ENCODE measurements around the gene NDUFV2. TPM values are rescaled to one million over a fixed set of nuclear protein-coding genes. Genes with fewer than 3 reads are reported as not detected.

NDUFV2 gene
- total RNA-seq, 1 experiment from 2014 or later = 211 TPM

- Histone ChIP-seq H3K4me3 (ENCODE audit: low read depth, low read length) (no peak overlapping the region), H3K9me3 (no peaks in the 10 kb centered on the region), H3K27me3 (replicated peaks; ENCODE audit: control insufficient read depth, insufficient read depth, low read length) (no peaks in the 10 kb centered on the region), H3K4me1 (peaks cover 10% of the 10 kb centered on the region), H3K36me3 (ENCODE audit: control insufficient read depth, insufficient read depth, low read length) (peaks cover 1% of the 10 kb centered on the region; the same call in 1 of the 2 replicates)
- H3K9me3 Mint-ChIP-seq (ENCODE audit: unreplicated experiment) = no peaks in the 10 kb centered on the region
- no peak for TF ChIP-seq CTCF (IDR thresholded peaks at IDR 0.05; ENCODE audit: insufficient read depth in 1 of 2, low read depth in 1 of 2, low read length in 1 of 2, severe bottlenecking in 1 of 2, unreplicated experiment in 1 of 2)
- H3K27me3 Mint-ChIP-seq (ENCODE audit: insufficient read depth, unreplicated experiment) = no peaks in the 10 kb centered on the region
- H3K4me3 Mint-ChIP-seq (ENCODE audit: unreplicated experiment) = no peak overlapping the region
- H3K4me1 Mint-ChIP-seq (ENCODE audit: low read depth, unreplicated experiment) = peaks cover 20% of the 10 kb centered on the region
- peak; percentile 60 to 64 for DNase-seq
- peaks cover 67% of the 10 kb centered on the region for H3K36me3 Mint-ChIP-seq (ENCODE audit: insufficient read depth, unreplicated experiment)
- intact Hi-C loops (cut with micrococcal nuclease; ENCODE audit: unreplicated experiment) = loop anchor here (10.0 kb wide), 2 partner anchors 202 to 382 kb away; partner anchors contain the start of gene TWSG1
- ChIA-PET CTCF (interaction anchor here (1.0 kb wide), 1 partner anchor 23 kb away, joined by 3 read pairs; no protein-coding TSS in a partner anchor), POLR2A (no interaction called here)
- peak overlapping the region; percentile 3 for H3K27ac Mint-ChIP-seq (ENCODE audit: unreplicated experiment)
- BruUV-seq (replicated peaks) = no TSS peak
These were observed 30.7 kb downstream of the NDUFV2 start for GRCh38 chr18:9133225-9133624.

DNA sequence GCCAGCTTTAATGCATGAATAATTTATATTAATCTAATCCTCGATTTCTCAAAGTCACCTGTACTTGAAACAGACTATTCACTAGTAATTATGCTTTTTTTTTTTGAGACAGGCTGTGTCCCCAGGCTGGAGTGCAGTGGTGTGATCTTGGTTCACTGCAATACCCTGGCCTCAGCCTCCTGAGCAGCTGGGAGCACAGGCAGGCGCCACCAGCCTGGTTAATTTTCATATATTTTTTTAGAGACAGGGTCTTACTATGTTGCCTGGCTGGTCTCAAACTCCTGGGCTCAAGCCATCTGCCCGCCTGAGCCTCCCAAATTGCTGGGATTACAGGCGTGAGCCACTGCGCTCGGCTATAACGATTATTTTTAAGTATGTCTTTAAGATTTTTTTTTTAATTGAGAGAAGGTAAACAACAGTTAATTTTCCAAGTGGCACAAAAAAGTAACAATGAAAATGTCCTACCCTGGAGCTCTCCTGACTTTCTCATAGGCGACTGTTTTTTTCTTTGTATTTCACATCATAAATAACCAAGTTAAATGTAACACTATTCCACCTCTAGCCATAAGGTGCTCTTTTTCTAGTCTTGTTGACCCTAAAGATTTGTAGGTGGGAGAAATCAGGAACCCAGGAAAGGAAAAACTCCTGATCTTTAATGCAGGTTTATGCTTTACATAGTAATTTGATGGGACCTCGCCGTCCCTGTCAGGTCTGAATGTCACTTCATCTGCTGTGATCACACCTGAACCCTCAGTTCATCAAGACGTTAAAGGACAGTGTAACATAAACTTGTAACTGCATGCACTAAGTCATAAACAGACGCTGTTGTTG lies 32.8 kb downstream of the NDUFV2 start:
- no peak for TF ChIP-seq CTCF (IDR thresholded peaks at IDR 0.05; ENCODE audit: insufficient read depth in 1 of 2, low read depth in 1 of 2, low read length in 1 of 2, severe bottlenecking in 1 of 2, unreplicated experiment in 1 of 2)
- Mint-ChIP-seq H3K27me3 (ENCODE audit: insufficient read depth, unreplicated experiment) (no peaks in the 10 kb centered on the region), H3K36me3 (ENCODE audit: insufficient read depth, unreplicated experiment) (peaks cover 47% of the 10 kb centered on the region), H3K4me3 (ENCODE audit: unreplicated experiment) (peak overlapping the region; percentile 94), H3K4me1 (ENCODE audit: low read depth, unreplicated experiment) (peaks cover 23% of the 10 kb centered on the region), H3K27ac (ENCODE audit: unreplicated experiment) (peak overlapping the region; percentile 96), H3K9me3 (ENCODE audit: unreplicated experiment) (no peaks in the 10 kb centered on the region)
- ChIA-PET POLR2A (interaction anchor here (1.4 to 3.2 kb wide), 2 partner anchors 33 to 62 kb away, joined by 4 to 19 read pairs; partner anchors contain the start of gene NDUFV2), CTCF (interaction anchor here (0.5 kb wide), 1 partner anchor 472 kb away, joined by 3 read pairs; no protein-coding TSS in a partner anchor)
- H3K4me1 ChIP-seq = peaks cover 22% of the 10 kb centered on the region
- intact Hi-C loops (cut with micrococcal nuclease; ENCODE audit: unreplicated experiment) = loop anchor here (10.0 kb wide), 2 partner anchors 200 to 380 kb away; partner anchors contain the start of gene TWSG1
- H3K4me3 ChIP-seq (ENCODE audit: low read depth, low read length) = peak overlapping the region; percentile 96
- H3K27me3 ChIP-seq (replicated peaks; ENCODE audit: control insufficient read depth, insufficient read depth, low read length) = no peaks in the 10 kb centered on the region
- BruUV-seq (replicated peaks) = no TSS peak
- peaks cover 1% of the 10 kb centered on the region; the same call in 1 of the 2 replicates for H3K36me3 ChIP-seq (ENCODE audit: control insufficient read depth, insufficient read depth, low read length)
- DNase-seq = no peak
- no peaks in the 10 kb centered on the region for H3K9me3 ChIP-seq

GRCh38 chr18:9135912-9136314 lies 33.4 kb downstream of the NDUFV2 start:
- TSS peak; percentile 48 for BruUV-seq (replicated peaks)
- Mint-ChIP-seq H3K27ac (ENCODE audit: unreplicated experiment) (peak overlapping the region; percentile 96), H3K27me3 (ENCODE audit: insufficient read depth, unreplicated experiment) (no peaks in the 10 kb centered on the region), H3K4me3 (ENCODE audit: unreplicated experiment) (peak overlapping the region; percentile 94), H3K9me3 (ENCODE audit: unreplicated experiment) (no peaks in the 10 kb centered on the region), H3K4me1 (ENCODE audit: low read depth, unreplicated experiment) (peaks cover 23% of the 10 kb centered on the region), H3K36me3 (ENCODE audit: insufficient read depth, unreplicated experiment) (peaks cover 47% of the 10 kb centered on the region)
- H3K27me3 ChIP-seq (replicated peaks; ENCODE audit: control insufficient read depth, insufficient read depth, low read length) = no peaks in the 10 kb centered on the region
- peaks cover 22% of the 10 kb centered on the region for H3K4me1 ChIP-seq
- ChIA-PET CTCF (interaction anchor here (0.5 kb wide), 1 partner anchor 472 kb away, joined by 3 read pairs; no protein-coding TSS in a partner anchor), POLR2A (interaction anchor here (1.4 to 3.2 kb wide), 2 partner anchors 33 to 62 kb away, joined by 4 to 19 read pairs; partner anchors contain the start of gene NDUFV2)
- H3K4me3 ChIP-seq (ENCODE audit: low read depth, low read length) = peak overlapping the region; percentile 96
- intact Hi-C loops (cut with micrococcal nuclease; ENCODE audit: unreplicated experiment) = loop anchor here (1.0 to 10.0 kb wide), 4 partner anchors 34 to 379 kb away; partner anchors contain the start of genes NDUFV2 and TWSG1
- TF ChIP-seq CTCF (IDR thresholded peaks at IDR 0.05; ENCODE audit: insufficient read depth in 1 of 2, low read depth in 1 of 2, low read length in 1 of 2, severe bottlenecking in 1 of 2, unreplicated experiment in 1 of 2) = no peak
- DNase-seq = peak in 1 of 2 experiments; percentile 71
- H3K9me3 ChIP-seq = no peaks in the 10 kb centered on the region
- no peaks in the 10 kb centered on the region for H3K36me3 ChIP-seq (ENCODE audit: control insufficient read depth, insufficient read depth, low read length)
